Right lobe of liver (tissue), 6 donors: ENCODE results near the gene PTRH2. TPM values are rescaled to one million over a fixed set of nuclear protein-coding genes. Genes with fewer than 3 reads are reported as not detected.

Experiments
- ATAC-seq, 4 donors: fragments of 200-7000 bp; cut with Tn5 transposase; one replicate each; pipeline ENCODE4 v1.9.1; 2020; ENCODE audit warnings: mild to moderate bottlenecking in 4 of 4, moderate library complexity in 4 of 4
- DNase-seq, 3 donors: peaks; one replicate each; pipeline ENCODE4 v3.0.0-alpha.2; 2020
- H3K27ac ChIP-seq, 3 donors: fragments of 200-600 bp; one replicate each; pipeline ENCODE4 v1.8.0; 2022
- H3K27me3 ChIP-seq, 2 donors: fragments of 200-600 bp; one replicate each; pipeline ENCODE4 v1.8.0; 2022
- H3K36me3 ChIP-seq, 4 donors: fragments of 200-600 bp; sonication (generic) in 1 of 4; one replicate each; pipeline versions ENCODE4 v1.5.1 to v1.8.0; 2017 to 2022; ENCODE audit warnings: control low read depth in 1 of 4
- H3K4me1 ChIP-seq, 4 donors: fragments of 200-600 bp; sonication (generic) in 1 of 4; one replicate each; pipeline versions ENCODE4 v1.5.1 to v1.8.0; 2017 to 2022; ENCODE audit warnings: control low read depth in 1 of 4
- H3K4me3 ChIP-seq, 3 donors: fragments of 200-600 bp; one replicate each; pipeline ENCODE4 v1.8.0; 2022
- H3K9me3 ChIP-seq, 4 donors: fragments of 200-600 bp; sonication (generic) in 1 of 4; one replicate each; pipeline versions ENCODE4 v1.5.1 to v1.8.0; 2017 to 2022; ENCODE audit warnings: control low read depth in 1 of 4
- CTCF ChIP-seq, 4 donors: fragments of 200-600 bp in 3 of 4; fragments of 450-650 bp in 1 of 4; IDR thresholded peaks; one replicate each; pipeline versions ENCODE4 v1.5.1 to v1.8.0; 2016 to 2022; ENCODE audit warnings: antibody characterized with exemption in 4 of 4, mild to moderate bottlenecking in 2 of 4
- POLR2A ChIP-seq: fragments of 450-650 bp; IDR thresholded peaks from one replicate; pipeline ENCODE4 v1.6.1; 2017; ENCODE audit warnings: antibody characterized with exemption, mild to moderate bottlenecking
- WGBS: methylation state at CpG from one replicate; pipeline ENCODE4 v1.1.6; 2018; ENCODE audit warnings: low coverage, low lambda C conversion rate; ENCODE audit not compliant: insufficient coverage; ENCODE audit errors: missing lambda C conversion rate; 5-methylcytosine and 5-hydroxymethylcytosine counted together
- intact Hi-C, 2 donors: fragments of 100-400 bp; cut with DNase I; formaldehyde crosslinking; loops; one replicate each; pipeline versions ENCODE4 v1.11.2 to v1.14.1; 2022
- total RNA-seq, 6 experiments: library from RNA; depleted of rRNA in 2 of 6; stranded (reverse); fragments of >200 nt in 2 of 6; fragmentation: NEBNext Ultra II Directional in 3 of 6; extraction: Animal tissue kit (Norgen Biotek cat#: 25700) in 3 of 6; gene quantifications; one replicate each; pipeline versions ENCODE4 v1.1.0 to v1.2.4, GENCODE V29; 2016 to 2023
- donor health status: DM: no; HTN: yes; CAD: no.
- donor health status: DM: no; HTN: no; CAD: no.
- donor health status: DM: no; HTN: no; CAD: no.
- donor health status: DM: no; HTN: yes; CAD: no.
- donor health status: DM: no; HTN: yes; CAD: no.

The PTRH2 gene
- total RNA-seq, 6 experiments from 2014 or later = 13.1 to 50.8 (median 19.7) TPM

DNA sequence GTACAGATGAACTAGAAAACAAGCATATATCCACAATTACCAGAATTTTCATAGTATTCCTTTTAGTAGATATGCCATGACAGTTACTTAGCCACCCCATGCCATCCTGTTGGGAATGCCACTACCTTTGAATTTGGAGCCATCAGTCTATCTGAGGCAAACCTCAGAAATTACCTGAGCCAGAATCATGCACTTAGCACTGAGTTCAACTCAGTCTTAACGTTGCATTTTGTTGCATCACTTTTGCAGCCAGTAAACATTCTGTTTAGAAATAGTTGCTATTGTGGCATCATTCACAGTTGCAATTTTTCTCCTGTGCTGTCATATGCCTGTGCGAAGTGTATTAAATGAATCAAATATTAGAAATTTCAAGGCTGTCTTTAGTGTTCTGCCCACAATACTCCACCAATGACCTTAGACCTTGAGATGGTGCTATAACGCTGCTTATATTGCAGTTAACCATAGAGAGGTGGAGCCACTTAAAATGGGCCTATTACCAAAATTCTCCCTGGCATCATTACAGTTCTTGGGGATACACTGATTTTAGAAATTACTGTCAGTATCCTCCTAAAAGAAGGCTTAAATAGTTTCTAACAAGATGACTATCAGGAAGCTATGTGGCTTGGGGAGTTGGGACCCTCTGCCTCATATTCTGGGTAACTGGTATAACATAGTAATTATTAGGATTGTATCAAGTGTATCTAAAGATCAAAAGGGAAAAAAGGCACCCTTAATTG is 11.1 kb downstream of the PTRH2 start:
- Histone ChIP-seq H3K9me3 (no peaks in the 10 kb centered on the region), H3K27me3 (no peaks in the 10 kb centered on the region), H3K4me1 (peaks cover 0 to 13% (median 0%) of the 10 kb centered on the region in 4 donors), H3K36me3 (peaks cover 1 to 58% (median 35%) of the 10 kb centered on the region in 4 donors), H3K4me3 (no peak overlapping the region), H3K27ac (no peak overlapping the region)
- DNase-seq (no peak), ATAC-seq (peak in 3 of 4 donors; percentile 24 to 47 (median 45))
- 29% methylated on average over 3 of the region's 3 CpGs for WGBS
- TF ChIP-seq POLR2A (no peak), CTCF (IDR thresholded peaks at IDR 0.05) (no peak)
- intact Hi-C loops = no loop called here

GRCh38 chr17:59694344-59694743 is 12.9 kb downstream of the PTRH2 start:
- DNase-seq (no peak), ATAC-seq (no peak)
- TF ChIP-seq CTCF (IDR thresholded peaks at IDR 0.05) (no peak), POLR2A (no peak)
- intact Hi-C loops = no loop called here
- 72% methylated on average over 2 of the region's 2 CpGs for WGBS
- Histone ChIP-seq H3K27me3 (no peaks in the 10 kb centered on the region), H3K27ac (no peak overlapping the region), H3K4me3 (no peak overlapping the region), H3K4me1 (peaks cover 0 to 13% (median 0%) of the 10 kb centered on the region in 4 donors), H3K36me3 (peaks cover 11 to 74% (median 48%) of the 10 kb centered on the region in 4 donors), H3K9me3 (no peaks in the 10 kb centered on the region)

- TF ChIP-seq CTCF (IDR thresholded peaks at IDR 0.05) = no peak
- no peak for TF ChIP-seq POLR2A
- intact Hi-C loops = no loop called here
- Histone ChIP-seq H3K27ac (no peak overlapping the region), H3K4me1 (peaks cover 0 to 13% (median 0%) of the 10 kb centered on the region in 4 donors), H3K4me3 (no peak overlapping the region), H3K36me3 (peaks cover 11 to 72% (median 50%) of the 10 kb centered on the region in 4 donors), H3K9me3 (no peaks in the 10 kb centered on the region), H3K27me3 (no peaks in the 10 kb centered on the region)
- DNase-seq = no peak
- 87% methylated on average over 6 of the region's 7 CpGs for WGBS
- no peak for ATAC-seq
Measured at GRCh38 chr17:59693582-59693981, 13.6 kb downstream of the PTRH2 start.

- intact Hi-C loops = no loop called here
- Histone ChIP-seq H3K4me1 (no peaks in the 10 kb centered on the region), H3K36me3 (peaks cover 24 to 94% (median 57%) of the 10 kb centered on the region in 4 donors), H3K9me3 (no peaks in the 10 kb centered on the region), H3K27ac (no peak overlapping the region), H3K27me3 (no peaks in the 10 kb centered on the region), H3K4me3 (no peak overlapping the region)
- 75% methylated on average over 1 of the region's 2 CpGs for WGBS
- TF ChIP-seq POLR2A (no peak), CTCF (IDR thresholded peaks at IDR 0.05) (no peak)
- ATAC-seq (no peak), DNase-seq (no peak)
Measured at GRCh38 chr17:59688496-59688895, 18.7 kb downstream of the PTRH2 start.
